Naive B cell (primary cell): ENCODE measurements around the gene SLC41A3. TPM values are rescaled to one million over a fixed set of nuclear protein-coding genes. Genes with fewer than 3 reads are reported as not detected.
"Not testable (repeated sequence)": the region's sequence is repeated elsewhere in the genome, so short reads cannot be mapped to it uniquely, and the experiment has no call there.

Source experiments
- ATAC-seq, 2 donors: fragments of 150-1000 bp; cut with Tn5 transposase; 2 replicates each; pipeline ENCODE4 v1.10.0; 2021; ENCODE audit warnings: low read depth in 2 of 2, mild to moderate bottlenecking in 2 of 2, moderate library complexity in 2 of 2
- DNase-seq: peaks from one replicate; pipeline ENCODE4 v3.0.0; 2022
- H3K27ac Mint-ChIP-seq, 6 donors: one replicate each; pipeline ENCODE4 v1.8.0; 2020 to 2022; ENCODE audit warnings: mild to moderate bottlenecking in 6 of 6, mixed read lengths in 6 of 6, moderate library complexity in 5 of 6, inconsistent platforms in 2 of 6
- H3K27me3 Mint-ChIP-seq, 3 donors: one replicate each; pipeline ENCODE4 v1.8.0; 2021 to 2022; ENCODE audit warnings: mixed read lengths in 3 of 3, mild to moderate bottlenecking in 1 of 3
- H3K36me3 Mint-ChIP-seq, 2 donors: one replicate each; pipeline ENCODE4 v1.8.0; 2020 to 2022; ENCODE audit warnings: mixed read lengths in 2 of 2, inconsistent platforms in 1 of 2, mild to moderate bottlenecking in 1 of 2
- H3K4me1 Mint-ChIP-seq, 3 donors: one replicate each; pipeline ENCODE4 v1.8.0; 2020 to 2022; ENCODE audit warnings: mixed read lengths in 3 of 3, inconsistent platforms in 1 of 3, mild to moderate bottlenecking in 1 of 3, moderate library complexity in 1 of 3
- H3K4me3 Mint-ChIP-seq, 8 donors: one replicate each; pipeline ENCODE4 v1.8.0; 2020 to 2022; ENCODE audit warnings: mild to moderate bottlenecking in 8 of 8, mixed read lengths in 8 of 8, moderate library complexity in 8 of 8, inconsistent platforms in 2 of 8
- H3K9me3 Mint-ChIP-seq, 7 donors: one replicate each; pipeline ENCODE4 v1.8.0; 2020 to 2022; ENCODE audit warnings: mixed read lengths in 7 of 7, mild to moderate bottlenecking in 5 of 7, inconsistent platforms in 2 of 7, moderate library complexity in 1 of 7
- polyA plus RNA-seq, 6 donors: library from polyadenylated mRNA; unstranded; fragments of 300-500 nt; fragmentation: Illumina TruSeq; gene quantifications; one replicate each; pipeline ENCODE4 v1.2.3, GENCODE V29; 2021; ENCODE audit warnings: low read depth in 6 of 6

Gene SLC41A3
- polyA plus RNA-seq, 6 donors from 2014 or later = 21.4 to 28.7 (median 24.9) TPM

DNA sequence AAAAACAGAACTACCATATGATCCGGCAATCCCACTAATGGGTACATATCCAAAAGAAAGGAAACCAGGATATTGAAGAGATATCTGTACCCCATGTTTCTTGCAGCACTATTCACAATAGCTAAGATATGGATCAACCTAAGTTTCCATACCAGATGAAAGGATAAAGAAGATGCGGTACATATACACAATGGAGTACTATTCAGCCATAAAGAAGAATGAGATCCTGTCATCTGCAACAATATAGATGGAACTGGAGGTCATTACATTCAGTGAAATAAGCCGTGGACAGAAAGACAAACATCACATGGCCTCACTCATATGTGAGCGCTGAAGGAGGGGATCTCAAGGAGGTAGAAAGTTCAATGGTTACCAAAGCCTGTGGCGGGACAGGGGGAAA is 3.0 kb downstream of the SLC41A3 start:
- Mint-ChIP-seq H3K36me3 (no peaks in the 10 kb centered on the region), H3K27ac (no peak overlapping the region)

DNA sequence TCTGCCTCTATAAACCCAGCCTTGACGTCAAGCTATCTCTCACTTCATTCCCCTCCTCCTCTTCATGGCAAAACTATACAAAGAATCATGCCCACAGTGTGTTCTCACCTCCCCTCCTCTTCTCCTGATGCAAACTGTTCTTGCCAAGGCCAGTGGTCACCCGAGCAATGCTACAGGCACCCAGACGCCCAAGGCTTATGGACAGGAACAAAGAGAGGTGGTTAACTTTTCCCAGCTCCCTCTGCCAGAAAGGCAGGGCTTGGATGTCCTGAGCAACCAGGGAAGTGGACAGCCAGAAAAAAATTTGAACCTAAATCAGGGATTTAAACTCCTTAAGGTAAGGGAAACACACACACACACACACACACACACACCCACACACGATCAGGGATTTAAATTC is 5.1 kb downstream of the SLC41A3 start:
- H3K4me3 Mint-ChIP-seq = no peak overlapping the region
- peaks cover 7 to 20% (median 8%) of the 10 kb centered on the region in 3 donors for H3K4me1 Mint-ChIP-seq
- DNase-seq = no peak
- ATAC-seq = no peak
- H3K9me3 Mint-ChIP-seq = peaks cover 0 to 6% (median 3%) of the 10 kb centered on the region in 7 donors
- H3K36me3 Mint-ChIP-seq = peaks cover 0 to under 1% of the 10 kb centered on the region in 2 donors
- no peak overlapping the region for H3K27ac Mint-ChIP-seq
- H3K27me3 Mint-ChIP-seq = no peaks in the 10 kb centered on the region

More for the DNA sequence above, 3.0 kb downstream of the SLC41A3 start:
- ATAC-seq (no peak), DNase-seq (no peak)
- Mint-ChIP-seq H3K9me3 (peaks cover 0 to 3% (median 0%) of the 10 kb centered on the region in 7 donors), H3K4me3 (peak overlapping the region in 4 of 8 donors; percentile 45 to 93 (median 54)), H3K27me3 (no peaks in the 10 kb centered on the region), H3K4me1 (peaks cover 15 to 32% (median 24%) of the 10 kb centered on the region in 3 donors)

DNA sequence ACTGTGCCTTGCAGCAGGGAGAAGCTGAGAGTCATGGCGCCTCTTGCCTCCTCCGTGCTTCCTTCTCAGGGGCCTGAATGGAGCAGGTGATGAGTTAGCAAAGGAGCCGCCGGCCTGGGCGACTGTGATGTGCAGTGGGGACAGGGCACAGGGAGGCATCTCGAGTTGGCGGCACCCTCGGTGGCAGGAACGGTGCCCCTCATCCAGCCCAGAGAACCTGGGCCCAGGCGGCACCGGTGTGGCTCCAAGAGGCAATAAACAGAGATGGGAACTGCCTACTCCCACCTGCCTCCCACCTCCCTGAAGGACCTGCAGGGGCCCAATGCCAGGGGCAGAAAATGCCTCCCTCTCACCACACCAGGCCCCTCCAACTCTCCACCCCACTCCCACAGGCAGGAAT is 6.2 kb downstream of the SLC41A3 start:
- peaks cover 4 to 7% of the 10 kb centered on the region in 2 donors for H3K36me3 Mint-ChIP-seq
- DNase-seq (no peak), ATAC-seq (no peak)
- H3K4me1 Mint-ChIP-seq = peaks cover under 1 to 13% (median under 1%) of the 10 kb centered on the region in 3 donors
- H3K4me3 Mint-ChIP-seq = no peak overlapping the region
- peaks cover 0 to 16% (median 6%) of the 10 kb centered on the region in 7 donors for H3K9me3 Mint-ChIP-seq
- H3K27ac Mint-ChIP-seq = no peak overlapping the region
- no peaks in the 10 kb centered on the region for H3K27me3 Mint-ChIP-seq

DNA sequence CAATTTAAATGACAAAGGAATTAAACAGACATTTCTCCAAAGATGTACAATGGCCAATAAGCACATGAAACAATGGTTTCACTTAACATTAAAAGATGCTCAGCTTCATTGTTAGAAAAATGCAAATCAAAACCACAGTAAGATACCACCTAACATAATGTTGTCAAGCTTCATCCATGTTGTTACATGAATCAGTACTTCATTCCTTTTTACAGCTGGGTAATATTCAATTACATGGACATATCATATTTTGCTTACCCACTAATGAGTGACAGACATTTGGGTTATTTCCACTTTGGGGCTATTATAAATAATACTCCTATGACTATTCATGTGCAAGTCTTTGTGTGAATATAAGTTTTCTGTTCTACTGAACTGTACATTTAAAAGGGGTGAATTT is 7.8 kb downstream of the SLC41A3 start:
- H3K4me3 Mint-ChIP-seq = no peak overlapping the region

DNA sequence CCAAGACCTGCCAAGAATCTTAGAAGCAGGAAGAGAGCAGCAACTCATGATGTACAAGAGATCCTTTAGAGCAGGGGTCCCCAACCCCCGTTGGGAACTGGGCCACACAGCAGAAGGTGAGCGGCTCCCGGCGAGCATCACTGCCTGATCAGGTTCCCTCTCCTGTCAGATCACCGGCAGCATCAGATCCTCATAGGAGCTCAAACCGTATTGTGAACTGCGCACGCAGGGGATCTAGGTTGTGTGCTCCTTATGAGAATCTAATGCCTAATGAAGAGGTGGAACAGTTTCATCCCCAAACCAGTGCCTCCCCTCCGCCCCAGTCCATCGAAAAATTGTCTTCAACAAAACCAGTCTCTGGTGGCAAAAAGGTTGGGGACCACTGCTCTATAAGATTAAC is 13.8 kb downstream of the SLC41A3 start:
- no peaks in the 10 kb centered on the region for H3K27me3 Mint-ChIP-seq
- peaks cover 0 to 9% (median 0%) of the 10 kb centered on the region in 3 donors for H3K4me1 Mint-ChIP-seq
- H3K27ac Mint-ChIP-seq = no peak overlapping the region
- DNase-seq (no peak), ATAC-seq (no peak)
- H3K36me3 Mint-ChIP-seq = peaks cover 9 to 26% of the 10 kb centered on the region in 2 donors
- H3K4me3 Mint-ChIP-seq = no peak overlapping the region
- peaks cover 0 to 23% (median 8%) of the 10 kb centered on the region in 7 donors for H3K9me3 Mint-ChIP-seq

More for the DNA sequence above, 7.8 kb downstream of the SLC41A3 start:
- ATAC-seq (no peak), DNase-seq (no peak)
- Mint-ChIP-seq H3K27me3 (no peaks in the 10 kb centered on the region), H3K27ac (no peak overlapping the region), H3K4me1 (peaks cover 0 to 16% (median 0%) of the 10 kb centered on the region in 3 donors), H3K9me3 (peaks cover 0 to 23% (median 9%) of the 10 kb centered on the region in 7 donors), H3K36me3 (peaks cover 9 to 11% of the 10 kb centered on the region in 2 donors)

DNA sequence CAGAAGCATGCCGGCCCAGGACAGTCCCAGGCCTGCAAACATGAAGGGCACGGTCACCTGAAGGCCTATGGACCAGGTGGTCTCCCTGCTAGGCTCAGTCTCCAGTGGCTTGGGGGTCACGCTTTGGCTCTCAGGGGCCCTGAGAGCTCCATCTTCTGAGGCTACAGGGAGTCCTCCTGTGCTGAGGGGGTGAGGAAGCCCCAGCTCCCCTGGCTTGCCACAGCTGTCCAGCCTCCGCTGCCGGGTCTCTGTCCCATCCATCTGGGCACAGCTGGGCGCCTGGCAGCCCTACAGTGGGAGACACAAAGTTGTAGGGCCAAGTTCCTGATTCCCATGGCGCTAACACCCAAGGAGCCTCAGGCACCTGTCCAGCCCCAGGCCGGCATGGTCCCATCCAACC is 16.0 kb downstream of the SLC41A3 start:
- no peak overlapping the region for H3K27ac Mint-ChIP-seq
- H3K9me3 Mint-ChIP-seq = peaks cover 0 to 11% (median 4%) of the 10 kb centered on the region in 7 donors
- no peak overlapping the region for H3K4me3 Mint-ChIP-seq
- DNase-seq (no peak), ATAC-seq (no peak)
- H3K27me3 Mint-ChIP-seq = no peaks in the 10 kb centered on the region
- peaks cover 12 to 22% (median 13%) of the 10 kb centered on the region in 3 donors for H3K4me1 Mint-ChIP-seq
- peaks cover 7 to 22% of the 10 kb centered on the region in 2 donors for H3K36me3 Mint-ChIP-seq

DNA sequence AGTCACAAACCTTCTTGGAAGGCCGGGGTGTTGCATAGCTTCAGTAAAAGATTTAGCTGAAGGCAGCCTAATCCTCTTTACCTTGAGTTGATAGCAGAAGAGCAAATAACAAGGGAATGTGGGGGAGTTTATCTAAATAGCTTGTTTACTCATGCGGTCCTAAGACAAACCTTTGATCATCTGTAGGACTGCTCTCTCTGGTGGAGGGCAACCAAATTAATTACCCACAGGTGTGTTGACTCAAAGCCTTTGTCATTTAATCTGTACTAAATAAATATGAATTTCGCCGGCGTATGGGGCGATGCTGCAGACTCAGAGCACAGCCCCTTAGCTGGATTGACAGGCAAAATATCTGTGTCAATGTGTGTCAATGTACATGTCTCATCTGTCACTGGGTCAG is 17.2 kb downstream of the SLC41A3 start:
- not testable (repeated sequence) for H3K27ac Mint-ChIP-seq, H3K4me3 Mint-ChIP-seq, DNase-seq, H3K9me3 Mint-ChIP-seq, H3K27me3 Mint-ChIP-seq, ATAC-seq
- Mint-ChIP-seq H3K36me3 (peaks cover 0 to 16% of the 10 kb centered on the region in 2 donors), H3K4me1 (peaks cover 12 to 22% (median 13%) of the 10 kb centered on the region in 3 donors)

DNA sequence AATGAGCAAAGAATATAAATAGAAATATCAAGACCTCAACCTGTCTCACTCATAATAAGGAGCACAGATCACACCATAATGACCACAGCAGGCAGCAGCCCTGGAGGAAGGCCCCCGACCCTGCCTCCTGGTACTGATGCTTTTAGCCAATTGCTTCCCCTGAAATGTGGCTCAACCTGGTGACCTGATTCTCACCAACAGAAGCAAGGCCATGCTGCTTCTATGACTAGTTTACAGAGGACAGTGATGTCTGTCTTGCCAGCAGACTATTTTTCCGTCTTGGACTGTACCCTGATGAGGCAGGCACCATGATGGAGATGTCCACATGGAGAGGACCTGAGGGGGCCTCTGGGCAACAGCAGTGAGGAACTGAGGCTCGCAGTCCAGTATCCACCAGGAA is 18.0 kb downstream of the SLC41A3 start:
- ATAC-seq (no peak), DNase-seq (no peak)
- peaks cover 12 to 17% (median 16%) of the 10 kb centered on the region in 3 donors for H3K4me1 Mint-ChIP-seq
- H3K4me3 Mint-ChIP-seq = no peak overlapping the region
- H3K27ac Mint-ChIP-seq = no peak overlapping the region
- peaks cover 0 to 16% of the 10 kb centered on the region in 2 donors for H3K36me3 Mint-ChIP-seq
- no peaks in the 10 kb centered on the region for H3K9me3 Mint-ChIP-seq
- H3K27me3 Mint-ChIP-seq = no peaks in the 10 kb centered on the region

DNA sequence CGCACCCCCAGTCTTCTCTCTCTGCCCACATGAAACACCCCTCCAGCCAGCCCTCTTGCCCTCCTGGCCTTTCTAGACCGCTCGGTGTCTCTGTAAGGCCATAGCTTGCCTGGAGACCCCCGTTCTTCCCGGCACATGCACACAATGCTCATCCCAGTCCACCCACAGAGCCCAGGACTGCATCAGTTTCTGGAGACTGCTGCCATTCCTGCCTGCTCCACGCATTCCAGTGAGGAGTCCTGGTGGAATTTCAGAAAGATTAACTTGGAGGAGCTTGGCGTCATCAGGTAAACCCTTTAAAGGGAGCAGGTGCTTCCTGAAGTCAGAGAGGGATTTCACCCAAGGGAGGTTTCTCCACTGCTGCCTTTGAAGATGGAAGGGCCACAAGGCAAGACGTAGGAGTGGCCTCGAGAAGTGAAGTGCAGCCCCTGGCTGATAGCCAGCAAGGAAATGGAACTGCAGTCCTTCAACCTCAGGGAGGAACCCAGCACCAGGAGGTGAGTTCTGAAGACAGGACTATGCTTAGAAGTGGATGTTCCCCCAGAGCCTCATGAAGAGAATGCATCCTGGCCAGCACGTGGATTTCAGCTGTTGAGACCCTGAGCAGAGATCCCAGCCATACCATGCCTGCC is 19.2 kb downstream of the SLC41A3 start:
- peaks cover 12 to 17% (median 16%) of the 10 kb centered on the region in 3 donors for H3K4me1 Mint-ChIP-seq
- DNase-seq (no peak), ATAC-seq (no peak)
- no peak overlapping the region for H3K4me3 Mint-ChIP-seq
- no peaks in the 10 kb centered on the region for H3K9me3 Mint-ChIP-seq
- peaks cover 0 to 18% of the 10 kb centered on the region in 2 donors for H3K36me3 Mint-ChIP-seq
- peak overlapping the region in 3 of 6 donors; percentile 26 to 80 (median 59) for H3K27ac Mint-ChIP-seq
- no peaks in the 10 kb centered on the region for H3K27me3 Mint-ChIP-seq

DNA sequence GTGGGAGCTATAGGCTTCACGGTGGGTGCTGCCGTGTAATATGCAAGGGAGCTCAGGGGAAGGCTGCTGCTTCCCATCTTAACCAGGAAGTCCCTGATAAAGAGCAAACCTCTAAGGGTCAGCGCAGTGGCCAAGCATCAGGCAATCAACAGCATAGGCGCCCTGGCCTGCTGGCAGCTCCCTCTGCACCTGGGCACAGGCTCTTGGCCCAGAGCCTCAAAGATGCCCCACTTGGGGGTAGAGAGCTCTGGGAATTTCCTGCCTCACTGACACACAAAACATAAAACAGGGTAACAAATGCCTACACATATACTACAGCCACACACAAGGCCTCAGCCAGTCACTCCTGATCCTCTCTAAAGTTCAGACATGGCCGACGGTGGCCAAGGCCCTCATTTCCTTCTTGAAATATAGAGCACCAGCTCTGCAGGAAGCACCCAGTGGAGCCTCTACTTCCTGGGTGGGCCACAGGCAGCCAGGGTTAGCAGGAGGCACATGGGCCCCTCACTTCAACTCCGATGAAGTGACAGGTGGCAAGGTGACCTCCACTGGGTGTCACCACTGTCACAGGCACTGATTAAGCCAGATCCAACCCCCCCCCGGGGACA is 20.5 kb downstream of the SLC41A3 start:
- DNase-seq = no peak
- H3K9me3 Mint-ChIP-seq = no peaks in the 10 kb centered on the region
- H3K4me3 Mint-ChIP-seq = no peak overlapping the region
- H3K27me3 Mint-ChIP-seq = no peaks in the 10 kb centered on the region
- H3K36me3 Mint-ChIP-seq = peaks cover 9 to 21% of the 10 kb centered on the region in 2 donors
- ATAC-seq = no peak
- peak overlapping the region in 1 of 6 donors; percentile 11 for H3K27ac Mint-ChIP-seq
- H3K4me1 Mint-ChIP-seq = peaks cover 13 to 18% (median 14%) of the 10 kb centered on the region in 3 donors

DNA sequence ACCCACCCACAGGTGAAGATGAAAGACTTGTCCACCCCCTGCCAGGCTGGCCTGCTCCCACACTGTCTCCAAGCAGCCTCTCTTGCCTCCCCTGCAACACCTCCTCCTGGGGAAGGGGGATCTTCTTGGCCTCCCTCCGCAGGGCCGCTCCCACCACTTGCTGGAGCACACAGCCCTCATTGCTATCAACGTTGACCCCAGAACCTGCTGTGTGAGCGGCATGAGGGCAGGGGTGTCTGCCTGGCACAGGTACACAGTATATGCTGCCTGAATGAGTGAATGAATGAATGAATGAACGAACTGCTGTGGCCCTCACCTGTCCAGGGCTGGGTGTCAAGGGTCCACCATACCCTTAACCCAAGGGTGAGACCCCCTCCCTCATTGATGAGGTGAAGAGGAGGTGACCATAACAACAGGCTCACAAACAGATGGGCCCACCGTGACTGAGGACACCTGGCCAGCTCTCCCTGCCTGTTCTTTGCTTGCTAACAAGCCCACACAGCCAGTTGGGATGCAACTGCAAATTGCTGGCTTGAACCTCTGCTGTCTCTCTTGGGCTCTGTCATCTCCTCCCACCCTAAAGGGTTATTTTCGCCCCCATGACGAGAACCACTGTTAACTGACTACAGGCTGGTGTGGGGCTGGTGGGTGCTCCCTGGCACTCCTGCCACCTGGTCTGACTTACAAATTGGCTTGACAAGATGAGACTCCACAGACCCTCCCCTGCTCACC is 22.5 kb downstream of the SLC41A3 start:
- Mint-ChIP-seq H3K27ac (no peak overlapping the region), H3K27me3 (no peaks in the 10 kb centered on the region), H3K36me3 (peaks cover 9 to 12% of the 10 kb centered on the region in 2 donors), H3K4me1 (peaks cover 13 to 21% (median 21%) of the 10 kb centered on the region in 3 donors), H3K4me3 (no peak overlapping the region), H3K9me3 (no peaks in the 10 kb centered on the region)
- no peak for DNase-seq
- no peak for ATAC-seq

DNA sequence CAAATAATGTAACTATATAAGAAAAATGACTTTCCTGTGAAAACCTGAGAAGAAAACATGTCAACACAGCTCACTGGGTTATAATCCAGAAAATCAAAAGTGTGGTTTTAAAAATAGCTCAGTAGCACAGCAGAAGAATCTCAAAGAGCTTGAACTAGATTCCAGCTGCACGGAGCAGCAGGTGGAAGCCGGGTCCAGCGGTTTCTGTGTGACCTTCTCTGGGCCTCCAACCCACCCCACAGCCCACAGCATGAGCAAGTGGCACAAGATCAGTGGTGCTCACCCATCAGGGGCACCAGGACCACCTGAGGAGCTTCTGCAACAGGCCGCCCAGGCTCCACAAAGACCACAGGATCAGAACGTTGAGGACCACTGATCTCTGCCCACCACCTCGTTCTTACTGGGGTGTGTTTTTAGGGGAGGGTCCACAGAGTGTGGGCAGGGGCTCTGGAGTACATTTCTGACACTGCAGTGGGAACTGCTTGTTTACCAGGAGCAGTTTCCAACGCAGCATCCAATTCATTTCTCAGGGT is 23.2 kb downstream of the SLC41A3 start:
- ATAC-seq = no peak
- H3K4me1 Mint-ChIP-seq = peaks cover 13 to 21% (median 21%) of the 10 kb centered on the region in 3 donors
- peaks cover 9% of the 10 kb centered on the region in 2 donors for H3K36me3 Mint-ChIP-seq
- no peak overlapping the region for H3K27ac Mint-ChIP-seq
- H3K27me3 Mint-ChIP-seq = no peaks in the 10 kb centered on the region
- H3K9me3 Mint-ChIP-seq = no peaks in the 10 kb centered on the region
- no peak overlapping the region for H3K4me3 Mint-ChIP-seq
- DNase-seq = no peak

DNA sequence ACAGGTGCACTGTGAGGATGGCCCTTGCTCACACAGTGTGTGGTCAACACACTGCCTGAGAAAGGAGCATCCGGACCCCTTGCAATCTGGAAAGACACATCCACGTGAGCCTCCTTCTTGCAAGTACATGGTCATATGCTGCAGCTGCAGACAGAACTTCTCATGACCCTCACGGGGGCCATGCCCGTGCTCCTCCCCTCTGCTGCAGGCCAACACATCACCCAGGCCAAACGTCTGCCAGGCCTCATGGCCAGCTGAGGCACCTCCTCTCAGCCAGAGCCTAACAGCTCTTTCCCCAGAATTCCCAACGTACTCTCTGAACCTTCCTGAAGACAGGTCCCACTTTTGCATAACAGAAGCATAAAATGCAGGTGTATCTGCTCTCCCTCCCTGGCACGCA is 25.3 kb downstream of the SLC41A3 start:
- Mint-ChIP-seq H3K27me3 (no peaks in the 10 kb centered on the region), H3K4me3 (no peak overlapping the region), H3K4me1 (peaks cover 10 to 23% (median 21%) of the 10 kb centered on the region in 3 donors), H3K36me3 (peaks cover 5 to 9% of the 10 kb centered on the region in 2 donors), H3K27ac (peak overlapping the region in 1 of 6 donors; percentile 85), H3K9me3 (no peaks in the 10 kb centered on the region)
- ATAC-seq (no peak), DNase-seq (no peak)
